Uterus (tissue), 4 donors: ENCODE data around the gene DUSP8. TPM values are rescaled to one million over a fixed set of nuclear protein-coding genes. Genes with fewer than 3 reads are reported as not detected.

ENCODE experiments used
- DNase-seq, 2 donors: peaks; one replicate each; pipeline ENCODE4 v3.0.0-alpha.2; 2019 to 2020
- H3K27ac ChIP-seq, 2 donors: fragments of 200-600 bp; sonication (generic); 1 replicate in 1 of 2; 2 replicates in 1 of 2; pipeline ENCODE4 v1.5.1; 2016 to 2018
- H3K27me3 ChIP-seq, 2 donors: fragments of 200-600 bp; sonication (generic); one replicate each; pipeline ENCODE4 v1.5.1; 2018 to 2019; ENCODE audit warnings: control low read depth in 1 of 2
- H3K36me3 ChIP-seq, 2 donors: fragments of 200-600 bp; sonication (generic); one replicate each; pipeline ENCODE4 v1.5.1; 2019; ENCODE audit warnings: control low read depth in 1 of 2
- H3K4me1 ChIP-seq, 2 donors: fragments of 200-600 bp; sonication (generic); one replicate each; pipeline ENCODE4 v1.5.1; 2018 to 2019; ENCODE audit warnings: control low read depth in 1 of 2
- H3K4me3 ChIP-seq, 2 donors: fragments of 200-600 bp; sonication (generic); 1 replicate in 1 of 2; 2 replicates in 1 of 2; pipeline ENCODE4 v1.5.1; 2018 to 2019; ENCODE audit warnings: mild to moderate bottlenecking in 1 of 2
- H3K9me3 ChIP-seq, 2 donors: fragments of 200-600 bp; sonication (generic); one replicate each; pipeline ENCODE4 v1.5.1; 2019; ENCODE audit warnings: control low read depth in 1 of 2
- CTCF ChIP-seq, 4 experiments: fragments of 200-600 bp in 2 of 4; fragments of 450-650 bp in 2 of 4; sonication (generic) in 2 of 4; IDR thresholded peaks; one replicate each; pipeline ENCODE4 v1.5.1; 2016 to 2019; ENCODE audit warnings: antibody characterized with exemption in 4 of 4, mild to moderate bottlenecking in 2 of 4, moderate library complexity in 1 of 4
- POLR2A ChIP-seq, 2 donors: fragments of 450-650 bp; IDR thresholded peaks; one replicate each; pipeline ENCODE4 v1.6.1; 2016; ENCODE audit warnings: antibody characterized with exemption in 2 of 2, mild to moderate bottlenecking in 1 of 2, moderate library complexity in 1 of 2
- intact Hi-C: fragments of 100-400 bp; cut with DNase I; formaldehyde crosslinking; loops from one replicate; pipeline ENCODE4 v1.15.1; 2023; ENCODE audit warnings: low total_unique reads
- total RNA-seq, 4 donors: library from RNA; depleted of rRNA in 3 of 4; stranded (reverse); fragments of >200 nt in 3 of 4; gene quantifications; one replicate each; pipeline versions ENCODE4 v1.1.0 to v1.2.4, GENCODE V29; 2014 to 2023
- donor health status: DM: yes; HTN: yes; CAD: no.

DUSP8 gene
- total RNA-seq, 4 donors from 2014 or later = under 0.01 to 21.7 (median 3.1) TPM

- Histone ChIP-seq H3K27me3 (no peaks in the 10 kb centered on the region), H3K4me3 (no peak overlapping the region), H3K9me3 (no peaks in the 10 kb centered on the region), H3K4me1 (no peaks in the 10 kb centered on the region), H3K36me3 (no peaks in the 10 kb centered on the region), H3K27ac (no peak overlapping the region)
- intact Hi-C loops = no loop called here
- TF ChIP-seq CTCF (IDR thresholded peaks at IDR 0.05) = no peak
- no peak for DNase-seq
These were observed 48.3 kb downstream of the DUSP8 start for GRCh38 chr11:1523779-1524178.

GRCh38 chr11:1523077-1523476, 49.0 kb downstream of the DUSP8 start:
- no peak for DNase-seq
- intact Hi-C loops = no loop called here
- no peak for TF ChIP-seq CTCF (IDR thresholded peaks at IDR 0.05)
- no peak for TF ChIP-seq POLR2A (IDR thresholded peaks at IDR 0.05)
- Histone ChIP-seq H3K27me3 (no peaks in the 10 kb centered on the region), H3K9me3 (no peaks in the 10 kb centered on the region), H3K4me3 (no peak overlapping the region), H3K4me1 (no peaks in the 10 kb centered on the region), H3K27ac (no peak overlapping the region), H3K36me3 (no peaks in the 10 kb centered on the region)

- TF ChIP-seq CTCF (IDR thresholded peaks at IDR 0.05) (no peak), POLR2A (IDR thresholded peaks at IDR 0.05) (no peak)
- Histone ChIP-seq H3K27ac (no peak overlapping the region), H3K4me3 (no peak overlapping the region), H3K4me1 (no peaks in the 10 kb centered on the region), H3K36me3 (no peaks in the 10 kb centered on the region), H3K9me3 (no peaks in the 10 kb centered on the region), H3K27me3 (no peaks in the 10 kb centered on the region)
- intact Hi-C loops = no loop called here
- no peak for DNase-seq
These were observed 50.0 kb downstream of the DUSP8 start for GRCh38 chr11:1522081-1522424.

GRCh38 chr11:1521382-1522080, 50.5 kb downstream of the DUSP8 start:
- DNase-seq = no peak
- TF ChIP-seq POLR2A (IDR thresholded peaks at IDR 0.05) (no peak), CTCF (IDR thresholded peaks at IDR 0.05) (no peak)
- no peaks in the 10 kb centered on the region for H3K9me3 ChIP-seq
- no peaks in the 10 kb centered on the region for H3K27me3 ChIP-seq
- H3K4me3 ChIP-seq = no peak overlapping the region
- no peak overlapping the region for H3K27ac ChIP-seq
- H3K36me3 ChIP-seq = no peaks in the 10 kb centered on the region
- intact Hi-C loops = no loop called here
- H3K4me1 ChIP-seq = no peaks in the 10 kb centered on the region

- Histone ChIP-seq H3K4me3 (no peak overlapping the region), H3K36me3 (no peaks in the 10 kb centered on the region), H3K27ac (no peak overlapping the region), H3K4me1 (peaks cover under 1 to 4% of the 10 kb centered on the region in 2 donors), H3K27me3 (no peaks in the 10 kb centered on the region), H3K9me3 (no peaks in the 10 kb centered on the region)
- intact Hi-C loops = no loop called here
- TF ChIP-seq CTCF (IDR thresholded peaks at IDR 0.05) (no peak), POLR2A (IDR thresholded peaks at IDR 0.05) (no peak)
- no peak for DNase-seq
These were observed 51.3 kb downstream of the DUSP8 start for GRCh38 chr11:1520663-1521267.
